Activated CD4-positive, alpha-beta T cell treated with anti-CD3 and anti-CD28 coated beads, Interleukin-2, amount 50 U/mL, for 24 hours (primary cell): ENCODE data around the gene PDHX.

Source experiments
- DNase-seq, 2 donors: peaks; one replicate each; pipeline ENCODE4 v3.0.0-alpha.2; 2020; ENCODE audit warnings: low read depth in 1 of 2, low spot score in 1 of 2

PDHX gene

GRCh38 chr11:34988294-34989255, 72.2 kb downstream of the PDHX start:
- no peak for DNase-seq

DNA sequence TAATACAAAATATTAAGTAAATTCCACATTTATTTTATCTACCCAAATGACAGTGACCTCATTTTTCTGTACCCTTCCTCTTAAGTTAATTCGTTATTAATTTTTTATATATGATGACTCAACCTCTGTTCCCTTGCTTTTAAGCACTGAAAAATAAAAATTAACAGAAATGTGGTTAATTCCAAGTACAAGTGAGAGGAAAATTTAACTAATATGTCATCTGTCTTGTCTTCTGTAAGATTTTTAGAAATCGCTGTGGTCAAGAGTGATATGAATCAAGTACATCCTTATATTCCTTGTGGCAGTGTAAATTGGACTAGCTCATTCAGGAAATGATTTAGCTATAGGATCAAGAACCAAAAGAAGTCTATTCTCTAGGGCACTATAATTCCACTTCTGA, 74.5 kb downstream of the PDHX start:
- DNase-seq = no peak

DNA sequence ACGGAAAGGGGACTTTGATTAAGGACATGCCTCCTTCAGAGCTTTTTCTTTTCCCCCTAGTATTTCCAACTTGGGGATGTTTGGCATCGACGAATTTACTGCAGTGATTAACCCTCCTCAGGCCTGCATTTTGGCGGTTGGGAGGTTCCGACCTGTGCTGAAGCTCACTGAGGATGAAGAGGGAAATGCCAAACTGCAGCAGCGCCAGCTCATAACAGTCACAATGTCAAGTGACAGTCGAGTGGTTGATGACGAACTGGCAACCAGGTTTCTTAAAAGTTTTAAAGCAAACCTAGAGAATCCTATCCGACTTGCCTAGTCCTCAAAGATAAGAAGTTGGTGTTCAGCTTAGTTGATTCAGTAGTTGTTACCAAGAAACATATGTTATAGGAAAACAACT, 78.4 kb downstream of the PDHX start:
- DNase-seq = no peak

- DNase-seq = no peak
Measured at GRCh38 chr11:34996958-34997357, 80.5 kb downstream of the PDHX start.

GRCh38 chr11:34997952-34998528, 81.6 kb downstream of the PDHX start:
- DNase-seq = no peak

DNA sequence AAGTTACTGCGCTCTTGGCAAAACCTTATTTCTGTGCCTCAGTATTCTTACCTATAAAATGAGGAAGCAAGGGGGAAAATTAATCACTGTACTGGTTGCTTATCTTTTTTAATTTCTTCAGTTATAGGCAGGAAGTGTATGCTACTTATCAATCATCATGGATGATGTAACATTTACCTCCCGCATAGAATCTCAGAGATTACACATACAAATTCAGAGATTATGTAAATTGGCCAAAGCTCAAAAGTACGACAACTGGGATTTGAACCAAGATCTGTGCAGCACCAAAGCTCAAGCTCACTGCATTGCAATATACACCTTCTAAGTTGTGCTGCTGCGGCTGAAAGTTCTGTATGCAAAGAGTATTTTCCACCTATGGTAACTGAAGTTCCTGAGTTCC, 83.0 kb downstream of the PDHX start:
- no peak for DNase-seq

DNA sequence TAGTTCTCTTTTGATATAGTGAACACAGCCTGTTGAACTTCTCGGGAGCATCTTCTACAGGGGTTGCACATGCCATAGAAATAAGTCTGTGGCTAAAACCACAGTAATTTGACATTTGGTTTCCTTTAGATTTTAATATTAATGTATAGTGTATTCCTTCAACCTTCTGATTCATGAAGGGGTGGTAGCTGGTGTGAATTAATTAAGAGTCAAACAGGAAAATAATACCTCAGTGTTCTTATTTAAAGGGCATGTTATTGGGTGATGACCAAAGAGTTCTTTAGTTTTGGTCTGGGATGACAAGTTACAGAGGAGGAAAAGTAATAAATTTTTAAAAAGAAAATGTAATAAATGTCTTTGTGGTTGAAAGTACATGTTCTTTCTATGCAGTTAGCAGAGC, 86.8 kb downstream of the PDHX start:
- DNase-seq = no peak

- DNase-seq = no peak
Measured at GRCh38 chr11:35003658-35004057, 87.2 kb downstream of the PDHX start.

DNA sequence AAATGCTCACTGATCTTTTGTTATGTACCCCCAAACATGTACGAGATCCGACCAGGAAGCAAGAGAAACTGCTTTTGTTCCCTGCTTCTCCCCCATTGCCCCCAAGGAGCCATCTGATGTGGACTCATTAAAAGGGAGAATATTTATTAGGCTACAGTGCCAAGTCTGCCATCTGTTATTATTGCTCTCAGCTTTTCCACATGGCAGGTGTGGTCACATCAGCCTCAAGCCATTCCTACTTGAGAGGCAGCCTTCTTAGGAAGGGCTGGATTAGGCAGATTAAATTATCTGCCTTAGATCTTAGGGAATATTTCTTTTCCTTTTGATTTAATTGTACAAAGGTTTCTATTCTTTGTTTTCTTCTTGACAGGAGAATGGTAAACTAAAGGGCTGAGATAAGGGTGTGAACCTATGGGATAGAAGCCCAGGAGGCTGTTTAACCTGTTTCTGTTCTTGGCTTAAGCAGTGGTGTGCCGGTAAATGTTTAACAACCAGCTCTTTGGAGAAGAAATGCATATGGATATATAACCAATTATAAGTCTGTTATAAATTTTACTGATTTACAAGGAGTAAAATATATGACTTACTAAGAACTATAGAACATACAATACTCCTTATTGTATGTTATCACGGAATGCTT, 88.8 kb downstream of the PDHX start:
- no peak for DNase-seq

- DNase-seq = peak; percentile 11 to 32
Measured at GRCh38 chr11:35006389-35007128, 90.1 kb downstream of the PDHX start.

DNA sequence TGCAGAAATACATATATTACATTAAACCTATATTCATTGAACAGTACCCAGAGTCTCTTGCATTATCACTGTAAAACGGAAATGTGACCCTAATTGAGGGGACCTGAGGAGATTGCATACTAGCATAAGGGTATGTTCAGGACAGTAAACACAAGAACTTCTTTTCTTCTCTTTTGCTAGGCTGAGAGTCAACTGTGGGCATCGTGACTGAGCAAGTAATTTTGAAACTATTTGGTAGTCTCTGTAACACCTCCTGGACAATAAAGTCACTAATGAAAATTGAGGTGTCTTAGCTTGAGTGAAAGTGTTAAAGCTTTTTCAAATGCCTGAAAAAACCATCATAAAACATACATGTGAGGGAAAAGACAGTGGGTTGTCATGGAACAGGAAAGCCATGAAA, 90.9 kb downstream of the PDHX start:
- no peak for DNase-seq

DNA sequence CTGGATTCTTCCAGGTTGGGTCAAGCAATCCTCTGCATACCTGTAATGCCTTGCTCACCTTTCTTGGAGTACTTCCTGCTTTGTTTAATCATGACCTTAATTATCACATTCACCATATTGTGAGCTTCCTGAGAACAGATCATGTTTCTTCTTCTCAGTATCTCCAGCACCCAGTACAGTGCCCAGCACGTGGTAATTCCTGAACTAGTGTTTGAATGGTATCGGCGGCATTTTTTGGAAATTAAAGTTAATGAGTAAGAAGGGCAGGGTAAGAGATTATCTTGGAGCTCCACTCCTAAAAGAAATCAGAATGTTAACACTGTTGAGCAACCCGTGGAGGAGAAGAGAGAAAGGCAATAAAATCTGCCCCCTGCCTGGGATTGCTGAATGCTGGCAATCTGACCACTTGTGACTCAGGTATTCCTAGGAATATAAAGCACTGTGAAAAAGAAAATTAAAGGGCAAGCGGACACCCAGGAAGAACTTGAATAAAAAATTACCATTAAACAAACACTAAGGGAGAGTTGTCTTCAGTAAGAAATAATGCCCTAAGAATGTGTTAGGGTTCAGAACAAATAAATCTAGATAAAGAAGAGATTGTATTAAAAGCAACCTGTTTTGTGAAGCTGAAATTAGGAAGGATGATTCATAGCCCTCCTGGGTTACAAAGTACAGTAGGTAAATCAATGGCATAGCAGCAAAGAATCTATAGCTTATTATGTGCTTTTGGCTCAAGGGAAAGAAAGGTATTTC, 92.9 kb downstream of the PDHX start:
- no peak for DNase-seq

GRCh38 chr11:35009944-35010342, 93.5 kb downstream of the PDHX start:
- DNase-seq = no peak

GRCh38 chr11:35010654-35011053, 94.2 kb downstream of the PDHX start:
- no peak for DNase-seq

DNA sequence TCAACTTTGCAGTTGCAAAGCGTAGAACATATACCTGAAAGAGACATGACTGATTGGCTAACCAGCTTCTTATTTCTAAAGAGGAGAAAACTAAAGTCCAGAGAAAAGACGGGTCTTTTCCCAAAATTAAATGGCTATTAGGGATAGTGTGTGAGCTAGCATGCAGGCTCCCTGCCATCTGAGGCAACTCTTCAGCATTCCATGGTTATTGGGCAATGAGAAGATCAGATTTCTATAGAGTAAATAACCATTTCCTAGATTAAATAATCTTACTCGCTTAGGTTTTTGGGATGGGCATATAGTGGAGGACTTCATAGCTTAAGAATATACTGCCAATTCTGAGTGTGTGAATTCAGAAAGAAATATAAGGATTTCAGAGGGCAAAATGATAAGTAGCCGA, 95.0 kb downstream of the PDHX start:
- no peak for DNase-seq

GRCh38 chr11:35011944-35012343, 95.5 kb downstream of the PDHX start:
- no peak for DNase-seq

DNA sequence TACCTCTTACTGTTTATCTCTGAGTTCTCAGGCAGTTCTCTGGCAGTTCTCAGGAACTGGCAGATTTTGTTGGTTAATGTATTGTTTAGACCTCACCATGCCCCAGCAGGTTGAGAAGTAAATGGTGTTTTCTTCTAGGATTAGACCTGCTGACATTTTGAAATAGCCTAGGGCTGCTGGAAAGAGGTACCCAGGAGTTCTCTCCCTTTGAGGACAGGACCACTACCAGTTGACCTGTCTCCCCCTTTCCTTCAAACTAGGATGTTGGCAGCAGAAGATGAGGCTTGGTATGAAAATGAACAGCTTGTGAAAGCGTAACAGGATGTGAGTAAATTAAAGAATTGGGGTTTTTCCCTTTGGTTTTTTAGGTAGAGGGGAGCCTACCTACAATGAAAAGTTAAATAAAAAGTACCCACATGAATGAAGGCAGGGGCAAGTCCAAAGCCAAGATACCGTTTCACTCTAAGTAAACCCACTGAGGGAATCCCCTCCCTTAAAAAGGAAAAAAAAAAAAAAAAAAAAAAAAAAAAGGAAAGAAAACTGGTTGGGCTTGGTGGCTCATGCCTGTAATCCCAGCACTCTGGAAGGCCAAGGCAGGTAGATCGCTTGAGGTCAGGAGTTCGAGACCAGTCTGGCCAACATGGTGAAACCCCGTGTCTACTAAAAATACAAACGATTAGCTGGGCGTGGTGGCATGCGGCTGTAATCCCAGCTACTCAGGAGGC, 96.2 kb downstream of the PDHX start:
- peak; percentile 17 to 20 for DNase-seq

GRCh38 chr11:35013514-35014233, 97.3 kb downstream of the PDHX start:
- peak; percentile 6 to 30 for DNase-seq

GRCh38 chr11:35014346-35014745, 97.9 kb downstream of the PDHX start:
- no peak for DNase-seq
